Measurements from ENCODE around the gene SCAPER. TPM values are rescaled to one million over a fixed set of nuclear protein-coding genes. Genes with fewer than 3 reads are reported as not detected.

The SCAPER gene
- polyA plus RNA-seq, 2 of the 4 experiments (the other 2 are of a cell fraction) = 4.9 to 5.5 TPM

DNA sequence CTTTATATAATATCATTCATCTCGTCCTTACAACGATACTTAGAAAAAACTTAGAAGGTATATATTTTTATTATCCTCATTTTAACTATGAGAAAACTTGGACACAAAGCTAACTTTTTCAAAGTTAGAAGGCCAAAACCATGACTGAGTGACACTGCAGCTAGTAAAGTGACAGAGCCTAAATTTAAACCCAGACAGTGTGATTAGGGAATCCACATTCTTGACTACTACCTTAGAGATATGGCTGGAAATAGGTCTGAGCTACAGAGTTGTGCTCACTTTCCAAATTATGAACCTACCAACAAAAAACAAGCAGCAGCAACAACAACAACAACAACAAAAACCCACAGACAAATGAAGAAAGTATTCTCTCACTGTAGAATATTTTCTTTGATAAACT is 236.2 kb downstream of the SCAPER start:
- no peak overlapping the region for H3K4me3 ChIP-seq
- ChIA-PET CTCF (interaction anchor here (0.6 kb wide), 1 partner anchor 549 kb away, joined by 3 read pairs; no protein-coding TSS in a partner anchor), POLR2A (no interaction called here)
- FAIRE-seq (no peak), DNase-seq (ENCODE audit: low read depth in 1 of 2, low spot score in 1 of 2) (no peak), ATAC-seq (no peak)
- H3K9me3 ChIP-seq = no peaks in the 10 kb centered on the region
- no peak overlapping the region for H3K27ac ChIP-seq
- TF ChIP-seq, protein P1, sequence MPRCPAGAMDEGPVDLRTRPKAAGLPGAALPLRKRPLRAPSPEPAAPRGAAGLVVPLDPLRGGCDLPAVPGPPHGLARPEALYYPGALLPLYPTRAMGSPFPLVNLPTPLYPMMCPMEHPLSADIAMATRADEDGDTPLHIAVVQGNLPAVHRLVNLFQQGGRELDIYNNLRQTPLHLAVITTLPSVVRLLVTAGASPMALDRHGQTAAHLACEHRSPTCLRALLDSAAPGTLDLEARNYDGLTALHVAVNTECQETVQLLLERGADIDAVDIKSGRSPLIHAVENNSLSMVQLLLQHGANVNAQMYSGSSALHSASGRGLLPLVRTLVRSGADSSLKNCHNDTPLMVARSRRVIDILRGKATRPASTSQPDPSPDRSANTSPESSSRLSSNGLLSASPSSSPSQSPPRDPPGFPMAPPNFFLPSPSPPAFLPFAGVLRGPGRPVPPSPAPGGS (IDR thresholded peaks at IDR 0.05) = no peak
- TF ChIP-seq MYC (IDR thresholded peaks at IDR 0.05; ENCODE audit: borderline replicate concordance, low read length) = no peak
- TF ChIP-seq GATA3 (IDR thresholded peaks at IDR 0.05; ENCODE audit: borderline replicate concordance) = no peak
- no peak for TF ChIP-seq HOXA7 (CRISPR knock-in tag; IDR thresholded peaks at IDR 0.05)
- TF ChIP-seq JUNB (IDR thresholded peaks at IDR 0.05) = no peak
- TF ChIP-seq SMC3 (IDR thresholded peaks at IDR 0.05) = no peak
- no peak for TF ChIP-seq TP53 (CRISPR knock-in tag; IDR thresholded peaks at IDR 0.05)
- no peak for TF ChIP-seq HDAC2 (IDR thresholded peaks at IDR 0.05)
- TF ChIP-seq RFX5 (IDR thresholded peaks at IDR 0.05) = no peak
- no peaks in the 10 kb centered on the region for H3K4me1 ChIP-seq
- H3K4me2 ChIP-seq = no peak overlapping the region
- 79% methylated on average over 2 of the region's 2 CpGs for WGBS (ENCODE audit: missing lambda C conversion rate)

DNA sequence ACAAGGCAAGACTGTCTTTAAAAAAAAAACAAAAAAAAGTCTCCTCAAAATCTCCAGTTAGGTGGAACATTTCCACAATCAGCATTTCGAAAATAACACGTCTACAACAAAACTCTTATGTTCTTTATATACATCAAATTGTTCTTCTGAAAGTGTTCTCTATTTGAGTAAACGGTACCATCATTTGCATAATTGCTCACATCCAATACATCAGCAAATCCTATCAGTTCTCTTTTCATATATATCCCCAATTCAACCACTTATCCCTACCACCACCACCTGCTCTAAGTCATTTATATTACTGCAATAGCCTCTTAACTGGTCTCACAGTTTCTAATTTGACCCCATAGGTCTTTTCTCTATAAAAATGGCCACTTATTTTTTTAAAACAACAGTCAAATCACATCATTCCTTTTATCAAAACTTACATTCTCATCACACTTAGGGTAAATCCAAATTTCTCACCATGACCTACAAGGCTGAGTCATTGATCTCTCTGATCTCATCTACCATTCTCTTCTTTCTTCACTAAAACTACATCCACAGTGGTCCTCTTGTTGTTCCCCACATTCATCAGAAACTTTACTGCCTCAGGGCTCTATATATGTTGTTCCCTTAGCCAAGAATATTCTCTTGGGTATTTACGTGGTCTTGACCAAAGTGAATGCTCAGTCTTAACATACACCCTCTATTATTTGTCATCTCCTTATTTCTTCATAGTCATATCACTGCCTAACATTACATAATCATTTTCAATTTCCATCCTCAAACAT is 237.0 kb downstream of the SCAPER start:
- no peak for TF ChIP-seq EHF (CRISPR knock-in tag; IDR thresholded peaks at IDR 0.05)
- TF ChIP-seq, protein P1 (IDR thresholded peaks at IDR 0.05) = no peak
- TF ChIP-seq, protein P2, sequence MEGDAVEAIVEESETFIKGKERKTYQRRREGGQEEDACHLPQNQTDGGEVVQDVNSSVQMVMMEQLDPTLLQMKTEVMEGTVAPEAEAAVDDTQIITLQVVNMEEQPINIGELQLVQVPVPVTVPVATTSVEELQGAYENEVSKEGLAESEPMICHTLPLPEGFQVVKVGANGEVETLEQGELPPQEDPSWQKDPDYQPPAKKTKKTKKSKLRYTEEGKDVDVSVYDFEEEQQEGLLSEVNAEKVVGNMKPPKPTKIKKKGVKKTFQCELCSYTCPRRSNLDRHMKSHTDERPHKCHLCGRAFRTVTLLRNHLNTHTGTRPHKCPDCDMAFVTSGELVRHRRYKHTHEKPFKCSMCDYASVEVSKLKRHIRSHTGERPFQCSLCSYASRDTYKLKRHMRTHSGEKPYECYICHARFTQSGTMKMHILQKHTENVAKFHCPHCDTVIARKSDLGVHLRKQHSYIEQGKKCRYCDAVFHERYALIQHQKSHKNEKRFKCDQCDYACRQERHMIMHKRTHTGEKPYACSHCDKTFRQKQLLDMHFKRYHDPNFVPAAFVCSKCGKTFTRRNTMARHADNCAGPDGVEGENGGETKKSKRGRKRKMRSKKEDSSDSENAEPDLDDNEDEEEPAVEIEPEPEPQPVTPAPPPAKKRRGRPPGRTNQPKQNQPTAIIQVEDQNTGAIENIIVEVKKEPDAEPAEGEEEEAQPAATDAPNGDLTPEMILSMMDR (IDR thresholded peaks at IDR 0.05) = no peak
- TF ChIP-seq EP300 (IDR thresholded peaks at IDR 0.05) = no peak
- no peak for TF ChIP-seq CBX2 (IDR thresholded peaks at IDR 0.05; ENCODE audit: borderline replicate concordance, low read depth)
- TF ChIP-seq, protein P3, sequence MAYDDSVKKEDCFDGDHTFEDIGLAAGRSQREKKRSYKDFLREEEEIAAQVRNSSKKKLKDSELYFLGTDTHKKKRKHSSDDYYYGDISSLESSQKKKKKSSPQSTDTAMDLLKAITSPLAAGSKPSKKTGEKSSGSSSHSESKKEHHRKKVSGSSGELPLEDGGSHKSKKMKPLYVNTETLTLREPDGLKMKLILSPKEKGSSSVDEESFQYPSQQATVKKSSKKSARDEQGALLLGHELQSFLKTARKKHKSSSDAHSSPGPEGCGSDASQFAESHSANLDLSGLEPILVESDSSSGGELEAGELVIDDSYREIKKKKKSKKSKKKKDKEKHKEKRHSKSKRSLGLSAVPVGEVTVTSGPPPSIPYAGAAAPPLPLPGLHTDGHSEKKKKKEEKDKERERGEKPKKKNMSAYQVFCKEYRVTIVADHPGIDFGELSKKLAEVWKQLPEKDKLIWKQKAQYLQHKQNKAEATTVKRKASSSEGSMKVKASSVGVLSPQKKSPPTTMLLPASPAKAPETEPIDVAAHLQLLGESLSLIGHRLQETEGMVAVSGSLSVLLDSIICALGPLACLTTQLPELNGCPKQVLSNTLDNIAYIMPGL (CRISPR knock-in tag; IDR thresholded peaks at IDR 0.05; ENCODE audit: borderline replicate concordance) = no peak
- TF ChIP-seq MAFK (IDR thresholded peaks at IDR 0.05; ENCODE audit: partially characterized antibody) = no peak
- TF ChIP-seq, protein P4, sequence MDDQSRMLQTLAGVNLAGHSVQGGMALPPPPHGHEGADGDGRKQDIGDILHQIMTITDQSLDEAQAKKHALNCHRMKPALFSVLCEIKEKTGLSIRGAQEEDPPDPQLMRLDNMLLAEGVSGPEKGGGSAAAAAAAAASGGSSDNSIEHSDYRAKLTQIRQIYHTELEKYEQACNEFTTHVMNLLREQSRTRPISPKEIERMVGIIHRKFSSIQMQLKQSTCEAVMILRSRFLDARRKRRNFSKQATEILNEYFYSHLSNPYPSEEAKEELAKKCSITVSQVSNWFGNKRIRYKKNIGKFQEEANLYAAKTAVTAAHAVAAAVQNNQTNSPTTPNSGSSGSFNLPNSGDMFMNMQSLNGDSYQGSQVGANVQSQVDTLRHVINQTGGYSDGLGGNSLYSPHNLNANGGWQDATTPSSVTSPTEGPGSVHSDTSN (IDR thresholded peaks at IDR 0.05) = no peak
- TF ChIP-seq HOXB13 (CRISPR knock-in tag; IDR thresholded peaks at IDR 0.05; ENCODE audit: low read depth) = no peak
- TF ChIP-seq SMC3 (IDR thresholded peaks at IDR 0.05) = no peak
- TF ChIP-seq FOSL2 (IDR thresholded peaks at IDR 0.05) = no peak
- TF ChIP-seq FOSL2 (CRISPR knock-in tag; IDR thresholded peaks at IDR 0.05) = no peak
- TF ChIP-seq ESRRA (IDR thresholded peaks at IDR 0.05; ENCODE audit: borderline replicate concordance, low read length) = no peak
- TF ChIP-seq CHD2 (IDR thresholded peaks at IDR 0.05; ENCODE audit: low read length, partially characterized antibody) = no peak
- no peak for ATAC-seq
- WGBS (ENCODE audit: missing lambda C conversion rate) = 93% methylated on average over 4 of the region's 4 CpGs

More for the DNA sequence above, 237.0 kb downstream of the SCAPER start:
- POLR2A ChIA-PET = no interaction called here
- Histone ChIP-seq H3K4me2 (no peak overlapping the region), H3K27ac (no peak overlapping the region), H3K4me3 (no peak overlapping the region), H3K4me1 (no peaks in the 10 kb centered on the region), H3K9me3 (no peaks in the 10 kb centered on the region)
- DNase-seq (ENCODE audit: low read depth in 1 of 2, low spot score in 1 of 2) (no peak), FAIRE-seq (no peak)
- CTCF ChIA-PET = no interaction called here

Measured in A549 (cell line).